B cell (primary cell): ENCODE results near the gene MCM5.

Experiments used
- CTCF ChIP-seq: fragments of 200-600 bp; IDR thresholded peaks from one replicate; pipeline ENCODE4 v1.8.0; 2022; ENCODE audit warnings: antibody characterized with exemption, mild to moderate bottlenecking
- EZH2 ChIP-seq: IDR thresholded peaks from 2 replicates; pipeline ENCODE4 v1.6.1; 2012; ENCODE audit warnings: borderline replicate concordance, low read depth, mild to moderate bottlenecking, moderate library complexity, low read length; ENCODE audit not compliant: insufficient read depth, poor library complexity, severe bottlenecking

GRCh38 chr22:35459423-35459894 is 59.5 kb downstream of the MCM5 start:
- TF ChIP-seq CTCF: no peak
- no peak for TF ChIP-seq EZH2
